ENCODE data around the gene SYT2. TPM values are rescaled to one million over a fixed set of nuclear protein-coding genes. Genes with fewer than 3 reads are reported as not detected.
"Not testable (repeated sequence)": the region's sequence is repeated elsewhere in the genome, so short reads cannot be mapped to it uniquely, and the experiment has no call there.

Gene SYT2
- total RNA-seq, 2 donors from 2014 or later, result not detected

DNA sequence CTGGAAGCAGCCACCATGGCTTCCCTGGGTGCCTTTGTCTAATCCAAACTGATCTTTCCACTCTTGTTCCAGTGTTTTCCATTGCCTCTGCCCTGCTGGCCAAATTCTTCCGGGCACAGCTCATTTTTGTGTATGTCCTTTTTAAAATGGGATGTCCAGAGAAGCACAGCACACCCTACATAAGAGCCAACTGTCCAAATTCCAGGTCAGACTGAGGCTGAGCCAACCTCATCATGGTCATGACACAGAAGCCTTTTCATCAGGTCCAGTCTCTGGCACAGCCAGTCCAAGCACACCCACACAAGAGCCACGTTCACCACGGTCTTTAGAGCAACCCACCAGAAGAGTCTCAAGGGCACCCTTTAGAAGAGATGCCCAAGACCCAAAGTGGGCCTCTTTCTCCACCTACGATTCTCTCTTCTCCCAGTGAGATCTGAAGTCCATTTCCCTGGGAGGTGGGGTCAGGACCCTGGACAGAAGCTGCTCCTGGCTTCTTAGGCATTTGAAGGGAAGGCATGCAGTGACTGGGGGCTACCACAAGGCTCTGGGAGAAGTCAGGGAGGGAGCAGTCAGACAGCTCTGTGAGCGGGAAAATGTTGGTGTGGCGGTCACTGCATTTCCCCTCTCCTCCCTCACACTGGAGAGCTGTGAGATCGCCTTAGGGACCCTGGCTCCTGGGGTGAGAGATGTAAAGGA, 53.2 kb downstream of the SYT2 start:
- intact Hi-C loops (cut with DNase I), result loop anchor here in 1 of 2 donors (1.0 kb wide), 1 partner anchor 21 kb away; no protein-coding TSS in a partner anchor
- no peak for DNase-seq (ENCODE audit: low spot score)

DNA sequence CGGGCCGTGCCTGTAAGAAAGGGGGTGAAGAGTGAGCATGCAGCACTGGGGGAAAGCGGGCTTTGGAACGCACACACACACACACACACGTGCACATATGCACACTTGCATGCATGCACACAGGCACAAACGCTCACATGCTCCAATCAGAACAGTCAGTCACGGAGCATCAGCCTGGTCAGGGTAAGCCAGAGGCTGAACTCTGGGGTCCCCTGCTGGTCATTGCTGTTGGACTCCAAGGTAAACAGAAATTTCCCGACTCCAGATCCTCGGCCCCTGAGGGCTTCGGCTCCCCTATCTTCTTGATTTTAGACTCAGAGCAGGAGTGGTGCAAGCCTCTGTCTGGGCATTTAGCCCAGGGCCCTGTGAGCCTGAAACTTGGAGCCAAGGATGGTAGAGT, 54.2 kb downstream of the SYT2 start:
- intact Hi-C loops (cut with DNase I), result no loop called here
- DNase-seq (ENCODE audit: low spot score), result no peak

DNA sequence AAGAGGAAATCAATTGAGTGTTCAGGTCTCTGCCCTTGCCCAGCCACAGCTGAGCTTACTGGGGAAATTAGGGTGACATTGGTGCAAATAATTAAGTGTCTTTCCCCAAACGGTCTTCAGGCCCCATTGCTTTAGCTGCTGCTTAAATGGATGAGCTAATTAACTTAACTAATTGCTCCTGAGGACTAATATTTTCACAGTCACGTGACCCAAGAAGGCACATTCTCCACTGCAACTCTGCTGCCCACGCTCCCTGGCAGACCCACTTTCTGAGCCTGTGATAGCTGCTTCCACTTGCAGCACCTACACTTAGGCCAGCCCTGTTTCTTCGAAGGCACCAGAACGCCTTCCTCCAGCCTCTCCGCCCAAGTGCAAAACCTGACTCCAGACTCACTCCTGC, 56.2 kb downstream of the SYT2 start:
- intact Hi-C loops (cut with DNase I), result no loop called here
- no peak for DNase-seq (ENCODE audit: low spot score)

DNA sequence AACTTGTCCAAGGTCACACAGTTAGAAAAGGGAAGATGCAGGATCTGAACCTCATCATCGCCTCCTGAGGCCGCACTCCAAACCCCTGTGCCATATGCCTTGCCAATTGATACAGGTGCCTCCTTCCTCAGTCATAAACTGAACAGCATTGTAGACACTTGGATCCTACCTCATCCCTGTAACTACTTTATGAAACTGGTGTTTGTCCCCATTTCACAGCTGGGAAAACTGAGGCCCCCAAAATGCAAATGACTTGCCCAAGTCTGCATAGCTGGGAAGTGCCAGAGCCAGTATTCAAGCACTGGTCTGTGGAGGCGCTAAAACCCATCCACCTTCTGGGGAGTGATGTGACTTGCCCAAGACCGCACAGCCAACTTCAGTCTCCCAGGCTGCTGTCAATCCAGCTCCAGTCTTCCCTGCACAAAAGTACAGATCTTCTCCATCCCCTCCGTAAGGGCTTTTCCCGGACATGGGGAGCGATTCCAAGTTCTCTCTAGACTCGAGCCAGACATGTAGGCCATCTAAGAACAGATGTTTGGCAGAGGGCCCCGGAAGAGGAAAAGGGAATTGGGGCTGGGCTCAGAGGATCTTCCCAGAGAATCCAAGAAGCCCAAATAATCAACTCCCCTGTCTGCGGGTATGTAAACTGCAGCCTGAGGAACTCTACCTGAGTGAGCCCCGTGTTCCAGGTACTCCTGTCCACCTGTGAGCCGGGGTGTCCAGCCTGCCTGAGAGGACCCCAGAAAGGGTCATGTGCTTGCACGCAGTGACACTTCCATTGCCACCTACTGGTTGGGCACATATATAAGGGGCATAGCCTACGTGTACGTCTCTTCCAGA, 60.5 kb downstream of the SYT2 start:
- DNase-seq (ENCODE audit: low spot score), result no peak

DNA sequence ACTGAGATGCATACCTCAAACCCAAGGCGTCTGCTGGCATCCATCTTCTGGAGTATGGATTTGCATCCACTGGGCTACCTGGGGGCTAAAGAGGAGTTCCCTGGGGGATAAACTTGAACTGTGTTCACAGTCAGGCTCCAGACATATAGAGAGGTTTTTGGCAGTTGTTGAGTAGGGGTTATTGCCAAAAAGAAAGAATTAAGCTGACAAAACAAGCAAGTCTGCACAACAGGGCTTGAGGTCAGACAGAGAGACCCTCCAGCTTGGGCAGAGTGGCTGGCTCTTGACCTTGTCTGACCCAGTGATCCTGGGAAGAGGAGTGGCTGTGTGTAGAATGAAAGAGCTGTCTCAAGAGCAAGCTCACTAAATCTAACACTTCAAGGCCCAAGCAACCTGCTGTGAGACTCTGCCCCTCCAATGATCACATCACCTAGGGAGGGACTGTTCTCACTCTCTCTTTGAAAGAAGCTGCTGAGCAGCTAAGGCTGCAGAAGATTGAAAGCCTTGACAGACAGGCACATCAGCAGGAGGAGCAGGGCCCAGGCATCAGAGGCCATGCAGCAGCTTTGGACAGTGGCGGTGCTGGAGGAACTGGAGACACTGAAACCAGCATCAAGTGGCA, 61.5 kb downstream of the SYT2 start:
- no peak for DNase-seq (ENCODE audit: low spot score)
- intact Hi-C loops (cut with DNase I), result no loop called here

More for the DNA sequence above, 60.5 kb downstream of the SYT2 start:
- intact Hi-C loops (cut with DNase I), result no loop called here

DNA sequence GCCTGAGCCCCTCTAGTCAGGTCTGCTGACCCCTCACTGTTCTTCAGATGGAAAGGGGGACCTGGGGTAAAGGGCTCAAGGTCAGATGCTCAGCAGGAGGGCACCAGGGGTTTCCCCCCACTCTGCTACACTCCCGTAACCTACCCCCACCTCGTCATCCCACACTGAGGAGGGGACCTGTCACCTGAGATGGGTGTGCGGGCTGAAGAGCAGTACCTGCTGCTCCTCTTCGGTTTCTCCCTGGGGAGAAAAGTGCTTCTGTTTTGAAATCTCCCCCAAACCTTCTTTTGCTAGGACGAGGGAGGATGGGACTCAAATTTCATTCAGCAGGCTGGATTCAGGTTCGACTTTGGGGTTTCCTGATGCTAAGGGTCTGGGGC, 65.2 kb downstream of the SYT2 start:
- intact Hi-C loops (cut with DNase I), result no loop called here

DNA sequence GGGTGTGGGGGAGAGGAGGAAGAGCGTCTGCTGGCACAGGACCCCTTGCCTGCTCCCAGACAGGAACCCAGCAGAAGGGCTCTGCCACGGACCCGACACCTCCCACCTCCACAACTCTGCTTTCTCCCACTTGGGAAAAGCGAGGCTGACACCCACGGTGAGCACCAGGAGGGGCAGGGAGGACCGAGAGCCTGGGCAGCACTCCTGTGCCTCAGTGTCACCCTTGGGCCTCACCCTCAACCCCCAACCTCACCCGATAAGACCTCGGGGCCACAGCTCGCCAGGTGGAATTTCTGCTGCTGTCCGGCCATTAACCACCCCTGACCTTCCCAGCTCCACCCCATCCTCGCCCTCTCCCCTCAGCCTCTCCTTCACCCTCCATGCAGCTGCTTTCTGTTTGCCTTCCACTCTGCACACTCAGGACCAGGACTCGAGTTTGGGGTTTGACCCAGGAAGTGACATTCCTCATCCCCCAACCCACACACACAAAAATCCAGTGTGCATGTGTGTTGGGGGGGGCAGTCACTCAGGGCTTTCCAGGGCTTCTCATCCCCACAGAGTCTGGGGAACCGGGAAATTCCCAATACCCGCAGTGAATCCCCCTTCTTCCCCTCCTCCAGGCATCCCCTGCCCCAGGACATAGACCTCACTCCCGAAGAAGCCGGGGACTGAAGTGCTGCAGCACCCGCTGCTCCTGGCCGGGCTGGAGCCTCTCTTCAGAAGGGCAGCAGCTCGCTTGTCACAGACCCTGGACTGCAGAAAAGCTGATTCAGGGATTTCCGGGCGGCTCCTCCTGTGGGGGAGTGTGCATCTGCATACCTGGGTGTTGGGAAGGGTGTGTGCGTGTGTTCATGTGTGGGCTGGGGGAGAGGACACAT, 65.8 kb downstream of the SYT2 start:
- intact Hi-C loops (cut with DNase I), result no loop called here
- no peak for DNase-seq (ENCODE audit: low spot score)

More for the DNA sequence above, 65.2 kb downstream of the SYT2 start:
- DNase-seq (ENCODE audit: low spot score), result no peak

DNA sequence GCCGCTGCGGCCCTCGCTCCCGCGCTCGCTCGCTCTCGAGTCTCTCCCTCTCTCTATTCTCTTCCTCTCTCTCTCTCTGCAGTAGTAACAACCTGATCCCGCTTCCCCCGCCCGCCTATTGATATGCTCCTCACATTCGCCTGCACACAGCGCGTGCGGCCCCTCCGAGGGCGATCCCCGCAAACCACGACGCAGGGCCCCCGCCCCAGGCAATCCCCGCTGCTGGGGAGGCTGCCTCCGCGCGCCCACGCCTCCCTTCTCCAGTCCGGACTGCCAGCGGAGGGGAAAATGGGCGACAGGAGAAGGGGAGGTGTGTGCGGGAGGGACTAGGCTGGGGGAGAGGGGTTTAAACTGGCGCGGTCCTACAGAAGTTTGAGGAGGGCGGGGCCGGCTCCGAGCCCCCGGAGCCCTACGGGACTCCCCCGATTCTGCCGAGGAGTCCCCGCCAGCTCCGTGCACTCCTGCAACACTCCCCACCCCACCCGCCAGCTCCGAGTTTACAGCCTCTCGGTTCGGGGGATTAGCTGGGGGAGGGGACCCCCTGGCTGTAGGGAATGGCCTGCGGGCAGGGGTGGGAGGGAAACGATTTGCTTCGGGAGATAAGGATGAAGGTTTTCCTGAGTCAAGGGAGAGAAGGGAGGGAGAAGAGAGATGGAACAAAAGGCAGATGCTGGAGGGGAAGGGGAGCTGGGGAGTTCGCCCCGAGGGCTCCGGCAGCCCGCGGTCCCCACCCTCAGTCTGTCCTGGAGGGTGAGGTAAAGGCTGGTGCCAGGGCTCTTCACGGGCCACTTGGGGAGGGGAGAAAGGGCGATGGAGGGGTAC, 66.6 kb downstream of the SYT2 start:
- intact Hi-C loops (cut with DNase I), result no loop called here
- DNase-seq (ENCODE audit: low spot score), result no peak

DNA sequence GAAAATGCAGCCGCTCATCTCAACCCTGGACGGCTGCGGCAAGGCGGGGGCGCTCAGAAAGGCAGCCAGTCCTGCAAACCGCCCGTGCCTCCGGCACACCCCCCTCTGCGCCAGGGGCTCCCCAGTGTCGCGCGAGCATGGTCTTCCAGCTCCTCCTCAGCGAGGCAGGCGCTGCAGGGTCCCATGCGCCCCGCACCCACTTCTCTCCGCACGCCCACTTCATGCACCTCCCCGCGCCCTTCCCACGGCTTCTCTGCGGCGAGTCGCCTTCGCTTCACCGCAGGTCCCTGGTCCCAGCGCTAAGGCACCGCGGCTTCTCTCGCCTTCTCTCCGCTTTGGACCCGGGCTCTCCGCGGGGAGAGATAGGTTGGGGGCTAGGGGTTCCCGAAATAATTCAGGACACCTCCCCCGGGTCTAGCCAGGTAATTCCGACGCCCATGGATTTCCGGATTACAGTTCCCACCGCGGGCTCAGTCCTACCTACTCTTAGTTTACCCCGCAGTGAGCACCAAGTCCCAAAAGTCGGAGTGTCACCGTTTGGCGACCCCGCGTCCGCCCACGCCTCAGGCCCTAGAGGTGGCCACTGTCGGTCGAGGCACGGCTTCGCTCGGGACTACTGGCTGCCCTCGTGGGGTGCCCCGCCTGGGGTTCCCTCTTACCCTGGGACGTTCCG, 67.5 kb downstream of the SYT2 start:
- intact Hi-C loops (cut with DNase I), result no loop called here
- DNase-seq (ENCODE audit: low spot score), result no peak

DNA sequence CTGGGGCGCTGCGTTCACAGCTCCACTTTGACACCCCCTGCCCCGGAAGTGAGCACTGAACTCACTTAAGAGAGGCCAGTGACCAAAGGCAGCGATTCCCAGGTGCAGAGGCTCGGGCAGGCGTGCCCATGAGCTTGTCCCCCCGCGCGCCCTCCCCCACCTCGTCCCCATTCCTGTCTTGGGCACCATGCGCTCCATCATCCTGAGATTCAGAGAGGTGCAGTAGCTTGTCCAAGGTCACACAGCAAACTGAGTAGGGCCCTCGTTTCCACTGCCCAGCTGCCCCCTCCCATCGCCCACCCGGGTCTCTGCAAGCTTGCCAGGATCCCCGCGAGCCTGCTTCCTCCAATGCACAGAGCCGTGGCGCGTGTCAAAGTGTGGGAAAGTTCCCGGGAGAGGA, 68.0 kb downstream of the SYT2 start:
- intact Hi-C loops (cut with DNase I), result no loop called here
- no peak for DNase-seq (ENCODE audit: low spot score)

DNA sequence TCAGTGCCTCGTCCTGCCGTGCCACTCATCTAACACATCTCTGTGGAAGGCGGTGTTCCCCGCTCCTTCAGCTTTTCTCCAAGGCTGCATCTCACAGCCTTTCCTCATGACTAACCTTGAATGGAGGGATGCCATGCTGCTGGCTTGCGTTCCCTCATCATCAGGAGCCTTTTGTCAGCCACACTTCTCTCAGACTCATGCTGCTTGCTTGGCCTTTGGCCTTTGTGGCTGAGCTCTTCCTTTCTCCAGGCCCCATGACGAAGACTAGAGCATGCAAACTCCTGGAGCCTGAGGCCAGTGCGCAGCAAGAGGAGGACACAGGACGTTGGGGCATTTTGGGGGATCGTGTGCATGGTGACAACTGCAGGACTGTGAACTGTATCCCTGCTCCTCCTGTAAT, 70.8 kb downstream of the SYT2 start:
- intact Hi-C loops (cut with DNase I), result no loop called here
- DNase-seq (ENCODE audit: low spot score), result no peak

DNA sequence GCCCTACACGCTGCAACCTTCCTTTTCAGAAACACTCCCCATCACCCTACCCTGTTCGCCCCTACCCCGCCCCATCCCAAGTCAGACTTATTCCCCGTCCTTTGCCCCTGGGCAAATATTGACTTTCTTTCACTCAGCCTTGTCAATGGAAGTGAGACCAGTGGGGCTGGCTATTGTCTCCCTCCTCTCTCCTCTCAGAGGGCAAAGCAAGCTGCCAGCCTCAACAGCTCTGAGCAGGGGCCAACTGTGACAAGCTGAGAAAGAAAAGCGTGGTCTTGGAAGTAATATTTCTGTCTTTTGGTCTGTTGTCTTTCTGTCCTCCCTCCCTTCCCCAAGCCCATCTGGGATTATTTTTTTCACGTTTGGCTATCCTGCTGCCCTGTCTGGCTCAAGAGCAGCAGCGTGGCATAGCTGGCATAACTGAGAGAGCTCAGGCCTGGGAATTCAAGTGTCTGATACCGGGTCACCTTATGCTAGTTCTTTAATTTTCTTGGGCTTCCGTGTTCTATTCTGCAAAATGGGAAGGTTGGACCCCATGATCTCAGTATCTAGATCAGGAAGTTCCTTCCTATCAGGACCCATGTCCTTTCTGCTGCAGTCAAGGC, 71.5 kb downstream of the SYT2 start:
- intact Hi-C loops (cut with DNase I); DNase-seq (ENCODE audit: low spot score): not testable (repeated sequence)

DNA sequence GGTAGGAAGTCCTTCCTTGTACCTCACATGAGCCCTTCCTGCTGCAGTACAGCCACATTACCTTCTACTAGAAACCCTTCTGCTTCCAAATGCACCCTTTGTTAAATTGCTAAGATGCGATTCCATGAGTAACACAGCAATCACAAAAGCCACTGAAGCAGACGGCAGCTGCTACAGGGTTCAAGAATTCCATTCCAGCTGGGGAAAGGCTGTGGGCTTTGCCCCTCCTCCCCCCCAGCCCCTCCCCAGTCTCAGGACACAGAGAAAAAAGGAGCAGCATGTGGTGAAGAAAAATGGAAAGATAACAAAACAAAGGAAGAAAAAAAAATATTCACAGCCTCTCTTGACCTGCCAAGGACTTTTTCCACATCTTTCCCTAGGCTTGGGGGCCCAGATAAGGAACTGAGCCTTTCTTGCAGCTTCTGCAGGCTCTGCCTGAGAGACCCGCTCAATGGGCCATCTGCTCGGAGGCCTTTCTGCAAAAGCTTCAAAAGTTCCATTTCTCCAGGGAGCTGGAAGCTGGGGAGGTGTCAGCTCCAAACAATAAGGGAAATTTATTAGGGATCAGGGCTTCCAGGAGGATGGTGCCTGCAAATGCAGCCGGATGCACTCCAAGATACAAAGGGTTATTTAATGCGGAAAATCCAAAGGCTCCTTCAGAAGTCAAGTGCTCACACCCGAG, 72.1 kb downstream of the SYT2 start:
- intact Hi-C loops (cut with DNase I), result no loop called here
- no peak for DNase-seq (ENCODE audit: low spot score)

DNA sequence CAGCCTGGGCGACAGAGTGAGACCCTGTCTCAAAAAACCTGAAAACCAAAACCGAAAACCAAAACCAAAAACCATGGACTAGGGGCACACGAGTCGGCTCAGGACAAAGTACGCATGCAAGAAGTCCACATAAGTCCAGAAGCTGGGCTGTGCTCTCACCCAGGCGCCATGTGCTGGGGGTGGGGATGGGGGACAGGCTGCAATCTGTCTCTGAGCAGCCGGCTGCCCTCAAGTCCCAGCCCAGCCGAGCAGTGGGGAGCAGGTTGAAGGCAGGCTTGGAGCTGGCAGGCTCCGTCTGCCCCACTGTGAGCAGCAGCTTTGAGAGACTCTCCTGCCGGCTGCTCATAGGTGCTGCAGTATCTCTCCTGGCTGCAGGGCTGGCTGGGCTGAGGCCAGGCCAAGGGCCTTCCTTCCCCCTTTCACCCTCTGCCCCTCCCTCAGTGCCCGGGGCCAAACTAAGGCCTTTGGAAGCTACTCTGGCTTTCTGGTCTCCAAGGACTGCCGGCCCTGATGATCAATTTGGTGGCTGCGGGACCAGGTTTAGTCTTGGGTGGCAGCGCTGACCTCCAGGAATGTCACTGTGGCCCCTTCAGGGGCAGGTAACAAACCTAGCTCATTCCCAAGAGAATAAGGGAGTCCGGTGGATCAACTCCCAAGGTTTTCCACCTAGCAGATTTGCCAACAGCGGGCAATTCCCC, 72.8 kb downstream of the SYT2 start:
- DNase-seq (ENCODE audit: low spot score); intact Hi-C loops (cut with DNase I): not testable (repeated sequence)

DNA sequence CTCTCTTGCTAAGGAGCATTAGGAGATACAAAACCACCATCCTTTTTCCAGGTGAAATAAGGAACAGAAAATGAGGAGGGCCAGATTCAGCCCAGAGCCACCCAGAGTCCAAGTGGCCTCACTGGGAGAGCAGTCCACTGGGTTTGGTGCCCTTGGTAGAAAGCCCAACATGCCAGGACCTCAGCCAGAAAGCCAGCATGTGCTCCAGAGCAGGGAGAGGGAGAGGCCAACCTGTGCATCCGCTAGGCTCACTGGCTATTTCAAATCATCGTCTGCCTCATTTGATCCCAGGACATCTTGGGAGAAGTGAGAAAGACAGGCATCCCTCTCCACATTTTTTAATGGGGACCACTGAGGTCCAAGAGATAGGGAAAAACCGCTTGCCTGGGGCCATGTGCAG, 74.1 kb downstream of the SYT2 start:
- DNase-seq (ENCODE audit: low spot score), result not testable (repeated sequence)

DNA sequence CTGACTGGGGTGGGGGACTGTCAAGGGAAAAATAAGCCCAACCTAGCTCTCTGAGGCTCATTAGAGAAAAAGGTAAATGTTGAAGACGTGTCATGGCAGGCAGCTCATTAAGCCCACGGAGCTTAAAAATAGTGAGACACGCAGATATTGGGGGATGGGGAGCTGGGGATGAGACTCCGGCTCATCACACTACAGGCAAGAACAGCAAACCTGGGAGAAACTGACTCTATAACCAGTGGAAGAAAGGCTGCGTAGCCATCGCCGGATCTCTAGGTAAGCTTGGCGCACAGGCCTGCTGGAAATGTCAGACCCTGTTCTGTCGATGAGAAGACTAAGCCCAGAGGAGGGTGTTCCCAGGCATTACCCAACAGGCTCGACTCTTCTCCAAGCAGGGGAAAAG, 78.0 kb downstream of the SYT2 start:
- intact Hi-C loops (cut with DNase I), result no loop called here
- DNase-seq (ENCODE audit: low spot score), result peak; percentile 52

More for the DNA sequence above, 74.1 kb downstream of the SYT2 start:
- intact Hi-C loops (cut with DNase I), result loop anchor here in 1 of 2 donors (1.0 kb wide), 1 partner anchor 21 kb away; no protein-coding TSS in a partner anchor

Data from posterior vena cava (tissue), 2 donors.